ENCODE results near the gene KCNC4.

The KCNC4 gene

GRCh38 chr1:110255392-110255787, 45.3 kb downstream of the KCNC4 start:
- no peaks in the 10 kb centered on the region for H3K9me3 Mint-ChIP-seq
- no peak for DNase-seq
- peaks cover 54% of the 10 kb centered on the region for H3K27me3 Mint-ChIP-seq (ENCODE audit: low read depth, poor library complexity)
- no peaks in the 10 kb centered on the region for H3K36me3 Mint-ChIP-seq (ENCODE audit: low read depth)
- H3K4me1 Mint-ChIP-seq, result no peaks in the 10 kb centered on the region
- H3K27ac Mint-ChIP-seq, result no peak overlapping the region
- H3K4me3 Mint-ChIP-seq, result no peak overlapping the region
- TF ChIP-seq CTCF (IDR thresholded peaks at IDR 0.05), result no peak

GRCh38 chr1:110258734-110259133, 48.6 kb downstream of the KCNC4 start:
- peaks cover 4% of the 10 kb centered on the region for H3K4me1 Mint-ChIP-seq
- H3K4me3 Mint-ChIP-seq, result no peak overlapping the region
- no peak for DNase-seq
- no peak for TF ChIP-seq CTCF (IDR thresholded peaks at IDR 0.05)
- peaks cover 56% of the 10 kb centered on the region for H3K27me3 Mint-ChIP-seq (ENCODE audit: low read depth, poor library complexity)
- no peaks in the 10 kb centered on the region for H3K9me3 Mint-ChIP-seq
- no peak overlapping the region for H3K27ac Mint-ChIP-seq
- no peaks in the 10 kb centered on the region for H3K36me3 Mint-ChIP-seq (ENCODE audit: low read depth)

- Mint-ChIP-seq H3K4me1 (peaks cover 12% of the 10 kb centered on the region), H3K36me3 (ENCODE audit: low read depth) (no peaks in the 10 kb centered on the region), H3K27ac (no peak overlapping the region), H3K27me3 (ENCODE audit: low read depth, poor library complexity) (peaks cover 56% of the 10 kb centered on the region), H3K4me3 (no peak overlapping the region), H3K9me3 (no peaks in the 10 kb centered on the region)
- TF ChIP-seq CTCF (IDR thresholded peaks at IDR 0.05), result no peak
- DNase-seq, result no peak
Observed at GRCh38 chr1:110259770-110260169, 49.7 kb downstream of the KCNC4 start.
